SU-DHL-6 (cell line): ENCODE results near the gene ENOX2.
"Not testable (repeated sequence)": the region's sequence is repeated elsewhere in the genome, so short reads cannot be mapped to it uniquely, and the experiment has no call there.

Experiments
- H2AFZ ChIP-seq: fragments of 200-600 bp; sonication (generic); 2 replicates; pipeline ENCODE4 v1.6.1; 2014; ENCODE audit warnings: low read depth, mild to moderate bottlenecking, moderate library complexity, mixed read lengths, antibody characterized with exemption, low read length; ENCODE audit not compliant: severe bottlenecking
- H3F3A ChIP-seq: fragments of 200-600 bp; shearing (Covaris generic); 2 replicates; pipeline ENCODE4 v1.6.0; 2016; ENCODE audit warnings: antibody characterized with exemption, mild to moderate bottlenecking; ENCODE audit not compliant: insufficient read depth
- H3K27ac ChIP-seq: fragments of 200-600 bp; sonication (generic); 2 replicates; pipeline ENCODE4 v1.5.1; 2016; ENCODE audit warnings: low read depth, mild to moderate bottlenecking, low read length, moderate library complexity, mixed read lengths
- H3K27me3 ChIP-seq: fragments of 200-600 bp; sonication (generic), shearing (Covaris generic); 2 replicates; pipeline ENCODE4 v1.6.0; 2014; ENCODE audit warnings: mild to moderate bottlenecking, low read length
- H3K36me3 ChIP-seq: fragments of 200-600 bp; sonication (generic); 2 replicates; pipeline ENCODE4 v1.6.1; 2014; ENCODE audit warnings: mild to moderate bottlenecking, low read length, mixed read lengths
- H3K4me2 ChIP-seq: fragments of 300-600, 200-600 bp; shearing (Covaris generic), sonication (generic); 2 replicates; pipeline ENCODE4 v1.6.0; 2014; ENCODE audit warnings: low read length, low read depth, mild to moderate bottlenecking; ENCODE audit not compliant: poor library complexity, severe bottlenecking
- H3K4me3 ChIP-seq: fragments of 200-600 bp; sonication (generic); 2 replicates; pipeline ENCODE4 v1.5.1; 2014; ENCODE audit warnings: antibody characterized with exemption, low read length, mild to moderate bottlenecking, mixed read lengths; ENCODE audit not compliant: insufficient read depth, poor library complexity, severe bottlenecking
- H3K79me2 ChIP-seq: fragments of 200-600 bp; sonication (generic); 2 replicates; pipeline ENCODE4 v1.6.1; 2014; ENCODE audit warnings: mild to moderate bottlenecking, low read length, moderate library complexity; ENCODE audit not compliant: insufficient read depth
- H3K9ac ChIP-seq: fragments of 200-600 bp; sonication (generic); 2 replicates; pipeline ENCODE4 v1.7.0; 2014; ENCODE audit warnings: mild to moderate bottlenecking, low read length
- H3K9me2 ChIP-seq: fragments of 200-600 bp; sonication (generic); replicated peaks from 2 replicates; pipeline ENCODE4 v1.6.1; 2014; ENCODE audit warnings: low read length; ENCODE audit not compliant: insufficient read depth
- H3K9me3 ChIP-seq: fragments of 200-600 bp; sonication (generic); 2 replicates; pipeline ENCODE4 v1.6.1; 2014; ENCODE audit warnings: low read length, mixed read lengths; ENCODE audit not compliant: insufficient read depth
- H4K20me1 ChIP-seq: fragments of 200-600 bp; sonication (generic); 2 replicates; pipeline ENCODE4 v1.6.1; 2014; ENCODE audit warnings: low read depth, mild to moderate bottlenecking, antibody characterized with exemption, low read length, moderate library complexity, mixed read lengths
- EZH2phosphoT487 ChIP-seq: fragments of 200-600 bp; sonication (generic), shearing (Covaris generic); conservative IDR thresholded peaks from 2 replicates; pipeline ENCODE4 v1.6.1; 2018; ENCODE audit warnings: mild to moderate bottlenecking, antibody characterized with exemption, low read length, moderate library complexity, mixed read lengths
- TF ChIP-seq, protein P1 (sequence below): fragments of 200-600 bp; sonication (generic); IDR thresholded peaks from one replicate; pipeline ENCODE4 v1.5.1; 2017; ENCODE audit warnings: antibody characterized with exemption, mild to moderate bottlenecking, low read length, moderate library complexity; ENCODE audit not compliant: insufficient read depth, poor library complexity, severe bottlenecking

Gene ENOX2

DNA sequence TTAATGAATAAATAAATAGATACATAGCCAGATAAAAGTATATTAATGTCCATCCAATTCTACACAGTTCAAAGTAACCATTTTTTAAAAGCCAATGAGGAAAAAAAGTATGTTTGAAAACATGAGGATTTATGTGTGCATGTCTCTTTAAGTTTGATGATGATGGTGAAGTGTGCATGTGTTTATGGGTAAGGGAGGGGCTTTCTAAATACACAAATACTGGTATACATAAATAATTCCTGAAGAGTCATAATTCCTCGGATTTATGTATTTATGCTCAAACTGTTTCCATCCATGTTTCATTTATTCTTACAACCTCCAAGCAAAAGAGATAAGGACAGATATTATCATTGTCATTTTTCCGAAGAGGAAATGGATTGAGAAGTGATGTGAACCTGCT, 75.4 kb downstream of the ENOX2 start:
- Histone ChIP-seq H4K20me1 (no peaks in the 10 kb centered on the region), H3K27me3 (no peaks in the 10 kb centered on the region), H3K9me2 (no peaks in the 10 kb centered on the region), H3K36me3 (no peaks in the 10 kb centered on the region), H3K27ac (no peak overlapping the region), H3F3A (no peaks in the 10 kb centered on the region), H3K4me2 (no peak overlapping the region), H3K79me2 (no peaks in the 10 kb centered on the region), H3K4me3 (no peak overlapping the region), H3K9me3 (no peaks in the 10 kb centered on the region), H2AFZ (no peak overlapping the region), H3K9ac (no peak overlapping the region)
- no peak for TF ChIP-seq EZH2phosphoT487

- H3K9me2 ChIP-seq, result no peaks in the 10 kb centered on the region
- H3K4me3 ChIP-seq, result no peak overlapping the region
- TF ChIP-seq, protein P1, sequence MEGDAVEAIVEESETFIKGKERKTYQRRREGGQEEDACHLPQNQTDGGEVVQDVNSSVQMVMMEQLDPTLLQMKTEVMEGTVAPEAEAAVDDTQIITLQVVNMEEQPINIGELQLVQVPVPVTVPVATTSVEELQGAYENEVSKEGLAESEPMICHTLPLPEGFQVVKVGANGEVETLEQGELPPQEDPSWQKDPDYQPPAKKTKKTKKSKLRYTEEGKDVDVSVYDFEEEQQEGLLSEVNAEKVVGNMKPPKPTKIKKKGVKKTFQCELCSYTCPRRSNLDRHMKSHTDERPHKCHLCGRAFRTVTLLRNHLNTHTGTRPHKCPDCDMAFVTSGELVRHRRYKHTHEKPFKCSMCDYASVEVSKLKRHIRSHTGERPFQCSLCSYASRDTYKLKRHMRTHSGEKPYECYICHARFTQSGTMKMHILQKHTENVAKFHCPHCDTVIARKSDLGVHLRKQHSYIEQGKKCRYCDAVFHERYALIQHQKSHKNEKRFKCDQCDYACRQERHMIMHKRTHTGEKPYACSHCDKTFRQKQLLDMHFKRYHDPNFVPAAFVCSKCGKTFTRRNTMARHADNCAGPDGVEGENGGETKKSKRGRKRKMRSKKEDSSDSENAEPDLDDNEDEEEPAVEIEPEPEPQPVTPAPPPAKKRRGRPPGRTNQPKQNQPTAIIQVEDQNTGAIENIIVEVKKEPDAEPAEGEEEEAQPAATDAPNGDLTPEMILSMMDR, result no peak
- no peak for TF ChIP-seq EZH2phosphoT487
- H3K36me3 ChIP-seq, result no peaks in the 10 kb centered on the region
- H3K9ac ChIP-seq, result no peak overlapping the region
- no peaks in the 10 kb centered on the region for H3K9me3 ChIP-seq
- H4K20me1 ChIP-seq, result no peaks in the 10 kb centered on the region
- H3K27ac ChIP-seq, result no peak overlapping the region
- H3F3A ChIP-seq, result no peaks in the 10 kb centered on the region
- no peak overlapping the region for H3K4me2 ChIP-seq
- H3K79me2 ChIP-seq, result no peaks in the 10 kb centered on the region
- H3K27me3 ChIP-seq, result no peaks in the 10 kb centered on the region
- H2AFZ ChIP-seq, result no peak overlapping the region
Measured at GRCh38 chrX:130826249-130826648, 76.8 kb downstream of the ENOX2 start.

GRCh38 chrX:130825525-130825924, 77.5 kb downstream of the ENOX2 start:
- Histone ChIP-seq H3K27me3 (no peaks in the 10 kb centered on the region), H3K9ac (no peak overlapping the region), H3K27ac (no peak overlapping the region), H3F3A (no peaks in the 10 kb centered on the region), H3K36me3 (no peaks in the 10 kb centered on the region), H3K4me2 (no peak overlapping the region), H3K4me3 (no peak overlapping the region), H3K9me3 (no peaks in the 10 kb centered on the region), H2AFZ (no peak overlapping the region), H3K9me2 (no peaks in the 10 kb centered on the region), H4K20me1 (no peaks in the 10 kb centered on the region), H3K79me2 (no peaks in the 10 kb centered on the region)
- TF ChIP-seq, protein P1, result no peak
- no peak for TF ChIP-seq EZH2phosphoT487

DNA sequence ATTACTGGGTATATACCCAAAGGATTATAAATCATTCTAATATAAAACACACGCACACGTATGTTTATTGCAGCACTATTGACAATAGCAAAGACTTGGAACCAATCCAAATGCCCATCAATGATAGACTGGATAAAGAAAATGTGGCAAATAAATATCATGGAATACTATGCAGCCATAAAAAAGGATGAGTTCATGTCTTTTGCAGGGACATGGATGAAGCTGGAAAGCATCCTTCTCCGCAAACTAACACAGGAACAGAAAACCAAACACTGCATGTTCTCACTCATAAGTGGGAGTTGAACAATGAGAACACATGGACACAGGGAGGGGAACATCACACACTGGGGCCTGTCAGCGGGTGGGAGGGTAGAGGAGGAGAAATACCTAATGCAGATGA, 83.6 kb downstream of the ENOX2 start:
- H3K27ac ChIP-seq, H3K4me3 ChIP-seq, H3K79me2 ChIP-seq, H4K20me1 ChIP-seq, H3F3A ChIP-seq, H2AFZ ChIP-seq, H3K27me3 ChIP-seq, H3K9ac ChIP-seq, H3K36me3 ChIP-seq, H3K9me3 ChIP-seq, H3K9me2 ChIP-seq, H3K4me2 ChIP-seq: not testable (repeated sequence)

DNA sequence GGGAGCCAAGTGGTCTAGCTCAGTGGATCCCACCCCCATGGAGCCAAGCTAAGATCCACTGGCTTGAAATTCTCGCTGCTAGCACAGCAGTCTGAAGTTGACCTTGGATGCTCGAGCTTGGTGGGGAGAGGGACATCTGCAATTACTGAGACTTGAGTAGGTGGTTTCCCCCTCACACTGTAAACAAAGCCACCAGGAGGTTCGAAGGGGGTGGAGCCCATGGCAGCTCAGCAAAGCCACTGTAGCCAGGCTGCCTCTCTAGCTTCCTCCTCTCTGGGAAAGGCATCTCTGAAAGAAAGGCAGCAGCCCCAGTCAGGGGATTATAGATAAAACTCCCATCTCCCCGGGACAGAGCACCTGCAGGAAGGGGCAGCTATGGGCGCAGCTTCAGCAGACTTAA, 89.1 kb downstream of the ENOX2 start:
- H3K79me2 ChIP-seq, H4K20me1 ChIP-seq: not testable (repeated sequence)

More for the DNA sequence above, 89.1 kb downstream of the ENOX2 start:
- not testable (repeated sequence) for H3K4me3 ChIP-seq, H3K27ac ChIP-seq, H3K9me2 ChIP-seq, H3F3A ChIP-seq, H2AFZ ChIP-seq, H3K9me3 ChIP-seq, H3K9ac ChIP-seq, H3K4me2 ChIP-seq, H3K27me3 ChIP-seq, H3K36me3 ChIP-seq
